ENCODE data around the gene ARMH1. TPM values are rescaled to one million over a fixed set of nuclear protein-coding genes. Genes with fewer than 3 reads are reported as not detected.

ARMH1 gene
- total RNA-seq, 4 donors from 2014 or later, result 0.40 to 2.5 (median 0.96) TPM; not detected in 1

- 31 to 67% methylated on average over 1 of the region's 1 CpG for WGBS, 2 donors (ENCODE audit: low coverage in 1 of 2)
- no peak for TF ChIP-seq EP300 (IDR thresholded peaks at IDR 0.05; ENCODE audit: low read depth)
- TF ChIP-seq CTCF (IDR thresholded peaks at IDR 0.05), result no peak
- no peak for TF ChIP-seq POLR2A (IDR thresholded peaks at IDR 0.05)
- no peak for TF ChIP-seq POLR2AphosphoS5 (IDR thresholded peaks at IDR 0.05)
- in situ Hi-C loops (cut with MboI; ENCODE audit: low pct_ligation_motif_present in 1 of 4, low pct_unique_long_range_greater_than_20kb in 1 of 4, low sequenced_read_pairs in 3 of 4), result no loop called here
- no peaks in the 10 kb centered on the region for H3K36me3 ChIP-seq
- intact Hi-C loops (cut with DNase I; ENCODE audit: low total_unique reads), result no loop called here
- no peak overlapping the region for H3K27ac ChIP-seq
- no peak overlapping the region for H3K4me3 ChIP-seq
- DNase-seq, result no peak
- no peaks in the 10 kb centered on the region for H3K27me3 ChIP-seq
- no peaks in the 10 kb centered on the region for H3K9me3 ChIP-seq
- peaks cover 0 to 17% (median 2%) of the 10 kb centered on the region in 4 donors for H3K4me1 ChIP-seq
Observed at GRCh38 chr1:44717653-44718052, 43.1 kb downstream of the ARMH1 start.

GRCh38 chr1:44718091-44718490, 43.6 kb downstream of the ARMH1 start:
- in situ Hi-C loops (cut with MboI; ENCODE audit: low pct_ligation_motif_present in 1 of 4, low pct_unique_long_range_greater_than_20kb in 1 of 4, low sequenced_read_pairs in 3 of 4), result no loop called here
- WGBS, 2 donors (ENCODE audit: low coverage in 1 of 2), result 82% methylated on average over 6 of the region's 6 CpGs; no CpG with 5 or more reads in 1 of the 2 donors
- intact Hi-C loops (cut with DNase I; ENCODE audit: low total_unique reads), result no loop called here

GRCh38 chr1:44719318-44719717, 44.8 kb downstream of the ARMH1 start:
- intact Hi-C loops (cut with DNase I; ENCODE audit: low total_unique reads), result no loop called here
- in situ Hi-C loops (cut with MboI; ENCODE audit: low pct_ligation_motif_present in 1 of 4, low pct_unique_long_range_greater_than_20kb in 1 of 4, low sequenced_read_pairs in 3 of 4), result no loop called here
- TF ChIP-seq EP300 (IDR thresholded peaks at IDR 0.05; ENCODE audit: low read depth) (no peak), CTCF (IDR thresholded peaks at IDR 0.05) (no peak), POLR2AphosphoS5 (IDR thresholded peaks at IDR 0.05) (no peak), POLR2A (IDR thresholded peaks at IDR 0.05) (no peak)
- Histone ChIP-seq H3K36me3 (no peaks in the 10 kb centered on the region), H3K27me3 (no peaks in the 10 kb centered on the region), H3K4me3 (no peak overlapping the region), H3K4me1 (peaks cover 0 to 17% (median 2%) of the 10 kb centered on the region in 4 donors), H3K27ac (no peak overlapping the region), H3K9me3 (no peaks in the 10 kb centered on the region)
- DNase-seq, result no peak
- WGBS, 2 donors (ENCODE audit: low coverage in 1 of 2), result 75 to 79% methylated on average over 2 to 5 of the region's 5 CpGs

More at GRCh38 chr1:44718091-44718490, 43.6 kb downstream of the ARMH1 start:
- Histone ChIP-seq H3K27me3 (no peaks in the 10 kb centered on the region), H3K36me3 (no peaks in the 10 kb centered on the region), H3K4me1 (peaks cover 0 to 17% (median 2%) of the 10 kb centered on the region in 4 donors), H3K9me3 (no peaks in the 10 kb centered on the region), H3K4me3 (no peak overlapping the region), H3K27ac (no peak overlapping the region)
- no peak for DNase-seq
- TF ChIP-seq EP300 (IDR thresholded peaks at IDR 0.05; ENCODE audit: low read depth) (no peak), POLR2AphosphoS5 (IDR thresholded peaks at IDR 0.05) (no peak), CTCF (IDR thresholded peaks at IDR 0.05) (no peak), POLR2A (IDR thresholded peaks at IDR 0.05) (no peak)

GRCh38 chr1:44720281-44720680, 45.8 kb downstream of the ARMH1 start:
- no peaks in the 10 kb centered on the region for H3K27me3 ChIP-seq
- 83 to 84% methylated on average over 2 to 4 of the region's 4 CpGs for WGBS, 2 donors (ENCODE audit: low coverage in 1 of 2)
- H3K36me3 ChIP-seq, result no peaks in the 10 kb centered on the region
- intact Hi-C loops (cut with DNase I; ENCODE audit: low total_unique reads) (no loop called here), in situ Hi-C loops (cut with MboI; ENCODE audit: low pct_ligation_motif_present in 1 of 4, low pct_unique_long_range_greater_than_20kb in 1 of 4, low sequenced_read_pairs in 3 of 4) (no loop called here)
- peaks cover 0 to 10% (median 2%) of the 10 kb centered on the region in 4 donors for H3K4me1 ChIP-seq
- no peak overlapping the region for H3K27ac ChIP-seq
- H3K4me3 ChIP-seq, result no peak overlapping the region
- no peaks in the 10 kb centered on the region for H3K9me3 ChIP-seq
- no peak for DNase-seq
- no peak for TF ChIP-seq EP300 (IDR thresholded peaks at IDR 0.05; ENCODE audit: low read depth)
- no peak for TF ChIP-seq POLR2AphosphoS5 (IDR thresholded peaks at IDR 0.05)
- TF ChIP-seq CTCF (IDR thresholded peaks at IDR 0.05), result no peak
- TF ChIP-seq POLR2A (IDR thresholded peaks at IDR 0.05), result no peak

Measured in transverse colon (tissue), 4 donors.